ENCODE results near the gene NAAA.
"Not testable (repeated sequence)": the region's sequence is repeated elsewhere in the genome, so short reads cannot be mapped to it uniquely, and the experiment has no call there.

The NAAA gene

GRCh38 chr4:75919920-75920319 lies 20.9 kb downstream of the NAAA start:
- no peak for DNase-seq (ENCODE audit: low spot score)

- DNase-seq (ENCODE audit: low spot score), result peak; percentile 13
Measured at GRCh38 chr4:75916091-75916661, 24.6 kb downstream of the NAAA start.

GRCh38 chr4:75912968-75913367 lies 27.8 kb downstream of the NAAA start:
- DNase-seq (ENCODE audit: low spot score), result no peak

DNA sequence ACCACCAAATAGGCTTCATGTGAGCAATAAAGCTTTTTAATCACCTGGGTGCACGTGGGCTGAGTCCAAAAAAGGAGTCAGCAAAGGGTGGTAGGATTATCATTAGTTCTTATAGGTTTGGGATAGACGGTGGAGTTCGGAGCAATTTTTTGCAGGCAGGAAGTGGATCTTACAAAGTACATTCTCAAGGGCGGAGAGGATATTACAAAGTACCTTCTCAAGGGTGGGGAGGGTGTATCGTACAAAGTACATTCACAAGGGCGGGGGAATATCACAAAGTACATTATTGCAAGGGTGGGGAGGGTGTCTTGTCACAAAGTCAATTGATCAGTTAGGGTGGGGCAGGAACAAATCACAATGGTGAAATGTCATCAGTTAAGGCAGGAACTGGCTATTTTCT lies 30.0 kb downstream of the NAAA start:
- not testable (repeated sequence) for DNase-seq (ENCODE audit: low spot score)

DNA sequence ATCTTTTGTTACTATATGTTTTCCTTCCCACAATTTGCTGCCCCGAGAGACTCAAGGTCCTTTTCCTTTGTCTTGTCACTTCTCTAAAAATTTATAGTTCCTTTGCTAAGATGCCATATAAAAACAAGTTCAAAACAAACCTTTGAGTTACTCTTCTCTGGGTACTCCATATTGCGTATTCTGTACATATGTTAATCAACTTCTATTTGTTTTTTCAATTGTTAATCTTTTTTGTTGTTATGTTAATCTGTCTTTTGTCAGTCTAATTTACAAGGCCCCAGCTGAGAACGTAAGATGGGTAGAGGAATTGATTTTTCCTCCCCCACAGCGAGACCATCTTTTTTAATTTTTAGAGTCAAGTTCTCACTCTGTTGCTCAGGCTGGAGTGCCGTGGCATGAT lies 31.4 kb downstream of the NAAA start:
- DNase-seq (ENCODE audit: low spot score), result no peak

- DNase-seq (ENCODE audit: low spot score), result no peak
Measured at GRCh38 chr4:75908555-75908954, 32.3 kb downstream of the NAAA start.

GRCh38 chr4:75907966-75908365 lies 32.8 kb downstream of the NAAA start:
- no peak for DNase-seq (ENCODE audit: low spot score)

- no peak for DNase-seq (ENCODE audit: low spot score)
Measured at GRCh38 chr4:75904076-75904475, 36.7 kb downstream of the NAAA start.

DNA sequence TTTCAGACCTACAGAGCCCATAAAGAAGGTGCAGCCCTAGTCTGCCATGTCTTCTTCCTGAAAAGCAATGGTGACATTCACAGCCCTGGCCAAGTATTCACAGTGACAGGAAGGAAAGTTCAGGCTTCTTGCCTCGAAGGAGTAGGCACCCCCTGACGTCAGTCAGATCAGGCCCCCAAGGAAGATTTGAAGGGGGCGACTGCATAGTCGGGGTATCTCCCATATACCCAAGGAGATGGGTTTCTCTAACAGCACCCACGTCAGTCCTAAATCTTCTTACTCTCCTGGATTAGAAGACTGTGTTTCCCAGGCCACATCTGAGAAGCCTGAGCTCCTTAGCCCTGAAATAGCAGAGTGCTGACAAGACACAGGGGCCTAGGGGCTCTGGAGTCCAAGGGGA lies 38.5 kb downstream of the NAAA start, which contains the start of gene PPEF2:
PPEF2 (minus strand) TSS at position 101 of the 400 bp plus-strand sequence. CDS start 6,127 bp downstream, outside the sequence.
- no peak for DNase-seq (ENCODE audit: low spot score)

- no peak for DNase-seq (ENCODE audit: low spot score)
Measured at GRCh38 chr4:75898536-75898935, 42.3 kb downstream of the NAAA start.

DNA sequence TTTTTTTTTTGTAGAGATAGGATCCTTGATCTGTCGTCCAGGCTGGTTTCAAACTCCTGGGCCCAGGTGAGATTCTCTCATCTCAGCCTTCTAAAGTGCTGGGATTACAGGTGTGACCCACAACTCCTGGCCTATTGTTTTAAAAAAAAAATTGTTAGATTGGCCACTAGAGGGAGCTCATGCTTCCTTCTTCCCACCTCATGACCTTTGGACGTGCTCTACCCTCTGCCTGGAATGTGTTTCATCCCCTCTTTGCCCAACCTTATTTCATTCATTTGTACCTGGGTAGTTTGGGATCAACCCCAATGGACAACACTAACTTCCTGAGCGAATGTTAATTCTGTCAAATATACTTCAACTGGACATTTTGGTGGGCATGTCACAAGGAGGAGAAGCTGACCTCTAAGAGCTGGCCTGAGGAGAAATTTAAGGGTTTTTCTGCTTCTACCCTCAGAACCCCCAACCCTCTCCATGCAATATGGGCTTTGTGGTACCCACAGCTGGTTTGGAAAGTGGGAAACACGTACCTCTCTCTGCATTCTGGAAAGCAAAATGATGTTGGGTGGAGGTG lies 45.0 kb downstream of the NAAA start:
- peak; percentile 13 for DNase-seq (ENCODE audit: low spot score)

DNA sequence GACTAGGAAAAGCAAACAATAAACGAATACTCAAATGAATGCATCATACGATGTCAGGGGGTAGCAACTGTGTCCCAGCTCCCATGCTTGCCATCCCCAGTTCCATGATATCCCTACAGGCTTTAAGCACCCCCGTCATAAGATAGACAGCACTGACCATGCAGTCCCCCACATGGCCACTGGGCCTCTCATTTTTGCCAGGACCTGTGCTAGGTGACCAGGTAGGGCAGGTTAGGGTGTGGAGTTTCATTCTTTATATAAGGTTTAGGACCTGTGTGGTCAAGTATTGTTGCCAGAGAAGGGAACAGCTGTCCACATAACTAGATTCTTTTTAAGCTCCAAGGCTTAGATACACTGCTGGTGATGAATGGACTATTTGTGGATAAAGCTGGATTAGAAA lies 48.3 kb downstream of the NAAA start:
- DNase-seq (ENCODE audit: low spot score), result no peak

- DNase-seq (ENCODE audit: low spot score), result no peak
Measured at GRCh38 chr4:75891611-75892010, 49.2 kb downstream of the NAAA start.

- DNase-seq (ENCODE audit: low spot score), result no peak
Measured at GRCh38 chr4:75889537-75890199, 51.1 kb downstream of the NAAA start.

DNA sequence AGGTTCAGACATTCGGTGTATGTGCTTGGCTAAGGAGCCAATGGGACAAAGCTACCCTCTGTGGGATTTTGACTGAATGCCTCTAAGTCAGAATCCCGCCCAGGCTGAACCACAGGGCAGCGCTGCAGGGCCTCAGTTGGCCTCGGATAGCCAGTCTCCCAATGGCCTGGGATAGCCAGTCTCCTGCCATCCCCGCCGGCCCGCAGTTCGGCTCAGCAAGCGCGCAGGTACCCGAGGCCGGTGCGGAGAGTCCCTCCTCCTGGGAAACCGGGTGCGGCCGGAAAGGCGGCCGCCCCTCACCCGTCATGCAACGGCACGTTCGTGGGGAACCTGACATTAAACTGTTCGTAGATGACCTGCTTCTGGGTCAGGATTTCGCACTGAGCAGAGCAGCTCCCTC lies 54.7 kb downstream of the NAAA start:
- no peak for DNase-seq (ENCODE audit: low spot score)

DNA sequence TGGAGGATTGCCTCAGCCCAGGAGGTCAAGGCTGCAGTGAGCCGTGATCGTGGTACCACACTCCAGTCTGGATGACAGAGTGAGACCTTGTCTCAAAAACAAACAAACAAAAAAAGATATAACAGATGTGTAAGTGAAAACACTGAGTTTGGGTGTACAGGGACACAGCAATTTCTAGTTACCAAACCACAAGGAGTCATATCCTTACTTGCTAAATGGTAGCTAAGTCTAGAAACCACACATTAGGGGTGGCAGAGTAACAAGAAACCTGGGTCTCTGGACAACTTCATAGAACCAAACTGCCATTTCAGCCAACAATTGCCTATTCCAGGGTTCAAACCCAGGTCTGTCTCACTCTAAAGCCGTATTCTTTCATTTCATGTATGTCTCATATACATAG lies 59.3 kb downstream of the NAAA start:
- no peak for DNase-seq (ENCODE audit: low spot score)

DNA sequence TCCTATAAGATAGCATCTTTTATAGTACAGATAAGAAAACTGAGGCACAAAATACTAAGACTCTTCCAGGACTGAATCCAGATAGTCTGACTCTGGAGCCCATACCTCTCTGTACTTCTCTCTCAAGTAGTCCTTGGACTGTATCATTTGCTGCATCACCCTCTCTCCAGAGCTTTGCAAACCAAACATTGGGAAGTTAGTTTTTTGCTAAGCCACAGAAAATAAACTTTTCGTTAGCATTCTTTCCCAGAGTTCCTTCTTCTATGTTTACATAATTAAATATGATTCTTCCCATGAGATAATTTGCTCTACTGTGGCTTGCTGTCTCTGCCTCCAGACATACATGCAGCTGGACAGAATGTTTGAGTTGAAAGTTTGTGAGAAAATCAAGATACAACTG lies 60.5 kb downstream of the NAAA start:
- DNase-seq (ENCODE audit: low spot score), result no peak

DNA sequence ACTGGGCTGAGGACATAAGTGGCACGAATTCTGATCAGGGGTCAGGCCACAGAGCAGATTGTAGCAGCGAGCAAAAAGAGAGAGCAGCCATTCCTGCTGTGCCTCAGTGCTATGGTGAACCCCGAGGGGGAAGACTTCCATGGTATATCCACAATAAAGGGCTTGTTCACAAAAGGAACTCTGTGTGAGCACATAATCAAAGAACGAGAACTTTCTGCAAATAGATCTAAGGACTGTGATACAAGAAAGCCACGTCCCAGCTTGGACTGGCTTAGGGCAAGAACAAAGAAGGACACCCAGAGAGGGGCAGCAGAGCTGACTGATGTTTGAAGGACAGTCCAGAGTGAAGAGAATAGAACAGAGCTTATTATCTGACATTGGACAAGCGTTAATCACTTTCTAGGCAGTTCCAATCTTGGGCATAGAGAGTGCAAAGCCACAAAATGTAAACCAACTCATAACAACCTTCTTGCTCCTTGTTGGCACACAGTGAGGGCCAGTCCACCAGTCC lies 62.5 kb downstream of the NAAA start:
- no peak for DNase-seq (ENCODE audit: low spot score)

DNA sequence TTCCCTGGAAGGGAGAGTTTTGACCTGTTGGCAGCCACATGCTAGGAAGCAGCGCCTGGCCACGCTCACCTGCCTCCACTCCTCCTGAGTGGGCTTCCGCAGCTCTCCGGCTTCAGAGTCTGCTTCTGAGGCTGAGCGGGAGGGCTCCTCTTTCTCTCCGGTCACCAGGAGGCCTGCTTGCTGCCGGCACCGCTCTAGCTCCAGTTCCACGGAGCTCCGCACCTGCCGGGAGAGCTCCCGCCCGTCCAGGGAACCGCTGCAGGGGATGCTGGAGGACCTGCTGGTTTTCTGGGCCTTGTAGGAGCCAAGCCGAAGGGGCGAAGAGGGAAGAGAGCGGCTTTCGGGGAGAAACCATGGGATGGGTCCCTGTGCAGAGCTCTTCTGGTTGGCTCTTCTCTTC lies 64.6 kb downstream of the NAAA start:
- DNase-seq (ENCODE audit: low spot score), result no peak

DNA sequence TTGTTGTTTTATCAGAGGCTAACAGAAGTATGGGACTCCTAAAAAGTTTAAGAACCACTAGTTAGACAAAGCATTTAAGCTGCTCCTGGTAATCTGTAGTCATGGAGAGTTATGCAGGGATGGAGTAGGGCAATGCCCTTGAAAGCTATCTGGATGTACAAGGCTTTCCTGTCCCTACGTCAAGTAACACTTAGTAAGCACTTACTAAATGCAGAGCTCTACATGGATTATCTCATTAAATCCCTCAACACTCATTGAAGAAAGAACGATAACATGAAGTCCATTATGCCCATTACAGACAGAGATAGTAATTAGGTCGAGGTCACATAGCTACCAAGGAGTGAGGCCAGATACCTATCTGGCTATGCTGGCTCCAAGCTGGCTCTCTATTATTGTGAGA lies 71.7 kb downstream of the NAAA start:
- DNase-seq (ENCODE audit: low spot score), result no peak

DNA sequence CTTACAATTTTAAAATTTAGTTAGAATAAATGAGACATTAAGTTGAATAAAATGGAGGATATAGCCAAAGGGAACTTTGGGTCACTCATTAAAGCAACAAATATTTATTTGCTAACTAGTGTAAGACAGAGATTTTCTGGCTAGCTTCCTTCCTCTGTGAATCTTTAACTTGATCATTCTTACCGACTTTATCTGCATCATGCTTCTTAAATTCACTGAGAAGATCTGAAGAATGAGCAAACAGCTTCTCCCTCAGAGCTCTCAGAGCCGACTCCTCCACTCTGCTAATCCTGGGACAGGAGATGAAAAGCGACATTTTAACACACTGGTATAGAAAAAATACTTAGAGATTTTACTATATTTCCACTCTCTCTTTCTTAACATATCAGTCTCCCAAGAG lies 73.7 kb downstream of the NAAA start:
- no peak for DNase-seq (ENCODE audit: low spot score)

Data from globus pallidus (tissue), 1 donor.